ENCODE data around the gene PDE4D. TPM values are rescaled to one million over a fixed set of nuclear protein-coding genes. Genes with fewer than 3 reads are reported as not detected.
"Not testable (repeated sequence)": the region's sequence is repeated elsewhere in the genome, so short reads cannot be mapped to it uniquely, and the experiment has no call there.

The PDE4D gene
- total and polyA plus RNA-seq, 3 experiments from 2014 or later: 5.6 to 18.3 (median 17.7) TPM

DNA sequence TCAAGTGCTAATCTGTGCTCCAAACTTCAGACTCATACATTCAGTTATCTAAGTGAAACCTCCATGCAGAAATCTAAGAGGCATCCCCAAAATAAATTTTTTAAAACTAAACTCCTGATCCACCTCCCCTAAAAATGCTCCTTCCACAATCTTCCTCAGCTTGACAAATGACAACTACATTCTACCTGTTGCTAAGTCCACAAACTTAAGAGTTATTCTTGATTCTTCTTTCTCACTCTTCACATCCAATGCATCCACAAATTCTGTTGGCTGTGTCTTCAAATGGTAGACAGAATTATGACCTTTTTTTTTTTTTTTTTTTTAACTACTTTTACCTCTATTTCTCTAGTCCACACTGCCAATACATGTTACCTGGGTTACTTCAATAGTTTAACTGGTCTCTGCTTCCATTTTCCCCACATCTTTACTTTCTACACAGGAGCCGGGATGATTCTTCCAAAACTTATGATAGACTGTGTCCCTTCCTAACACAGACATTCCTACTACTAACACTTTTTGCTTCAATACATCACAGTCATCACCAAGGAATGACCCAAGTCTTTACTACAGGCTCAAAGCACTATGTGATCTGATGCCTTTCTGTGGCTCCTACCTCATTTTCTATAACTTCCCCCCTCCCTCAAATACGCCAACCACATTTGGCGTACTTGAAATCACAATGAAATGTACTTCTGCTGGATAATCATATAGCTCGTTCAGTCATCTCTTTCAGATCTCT is 143.6 kb downstream of the PDE4D start:
- H3K4me3 ChIP-seq (ENCODE audit: low read length): no peak overlapping the region
- Mint-ChIP-seq H3K27me3 (peaks cover 0 to 3% of the 10 kb centered on the region in 2 donors), H3K36me3 (no peaks in the 10 kb centered on the region), H3K27ac (no peak overlapping the region), H3K4me1 (no peaks in the 10 kb centered on the region), H3K4me3 (no peak overlapping the region), H3K9me3 (no peaks in the 10 kb centered on the region)
- no peak overlapping the region for H3K27ac ChIP-seq (ENCODE audit: low read depth, low read length)
- ChIA-PET POLR2A (no interaction called here), CTCF (no interaction called here)
- H3K36me3 ChIP-seq (ENCODE audit: insufficient read depth, low read length): no peaks in the 10 kb centered on the region
- H3K4me1 ChIP-seq (ENCODE audit: insufficient read depth, low read length): no peaks in the 10 kb centered on the region
- no peaks in the 10 kb centered on the region for H3K27me3 ChIP-seq (ENCODE audit: insufficient read depth, low read length, poor library complexity, severe bottlenecking)
- no peaks in the 10 kb centered on the region for H3K9me3 ChIP-seq (ENCODE audit: low read length)
- DNase-seq: no peak

DNA sequence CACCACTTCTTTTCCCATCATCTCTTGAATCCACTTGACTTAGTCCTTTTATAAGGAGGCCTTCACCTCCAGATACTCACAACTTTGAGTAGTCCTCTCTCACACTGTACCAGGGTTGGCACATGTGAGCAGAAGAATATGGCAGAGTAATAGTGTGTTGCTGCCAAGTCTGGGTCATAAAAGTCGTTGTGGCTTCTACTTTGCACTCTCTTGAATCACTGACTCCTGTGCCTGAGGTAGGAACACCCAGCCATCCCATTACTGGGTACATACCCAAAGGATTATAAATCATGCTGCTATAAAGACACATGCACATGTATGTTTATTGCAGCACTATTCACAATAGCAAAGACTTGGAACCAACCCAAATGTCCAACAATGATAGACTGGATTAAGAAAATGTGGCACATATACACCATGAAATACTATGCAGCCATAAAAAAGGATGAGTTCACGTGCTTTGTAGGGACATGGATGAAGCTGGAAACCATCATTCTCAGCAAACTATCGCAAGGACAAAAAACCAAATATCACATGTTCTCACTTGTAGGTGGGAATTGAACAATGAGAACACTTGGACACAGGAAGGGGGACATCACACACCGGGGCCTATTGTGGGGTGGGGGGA is 145.4 kb downstream of the PDE4D start:
- H3K27ac ChIP-seq (ENCODE audit: low read depth, low read length); H3K4me1 ChIP-seq (ENCODE audit: insufficient read depth, low read length); H3K9me3 ChIP-seq (ENCODE audit: low read length); H3K4me1 Mint-ChIP-seq; POLR2A ChIA-PET; H3K4me3 Mint-ChIP-seq; H3K36me3 ChIP-seq (ENCODE audit: insufficient read depth, low read length); H3K4me3 ChIP-seq (ENCODE audit: low read length); DNase-seq; H3K36me3 Mint-ChIP-seq; H3K27me3 Mint-ChIP-seq; H3K27me3 ChIP-seq (ENCODE audit: insufficient read depth, low read length, poor library complexity, severe bottlenecking); H3K9me3 Mint-ChIP-seq; H3K27ac Mint-ChIP-seq; CTCF ChIA-PET: not testable (repeated sequence)

DNA sequence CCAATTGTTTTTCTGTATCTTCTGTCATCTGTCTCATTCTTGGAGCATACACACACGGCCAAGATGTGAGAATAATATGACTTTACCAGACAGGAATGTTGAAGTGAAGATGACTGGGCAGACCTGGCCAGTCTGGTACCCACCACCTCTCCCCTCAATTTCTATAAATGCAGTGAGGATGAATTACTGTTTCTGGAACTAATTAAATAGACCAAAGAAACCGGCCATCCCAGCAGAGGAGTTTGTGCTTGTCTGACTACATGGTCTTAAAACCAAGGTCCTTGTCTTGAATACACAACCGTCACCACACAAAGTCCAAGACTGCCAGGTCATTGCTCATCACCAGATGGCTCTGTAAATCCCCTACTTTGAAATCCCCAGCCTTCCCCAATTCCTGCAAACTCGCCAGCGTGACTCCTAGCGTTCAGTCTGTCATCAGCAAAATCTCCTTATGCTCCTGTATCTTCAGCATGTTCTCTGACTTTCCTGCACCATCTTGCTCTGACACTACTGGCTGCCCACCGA is 147.2 kb downstream of the PDE4D start:
- POLR2A ChIA-PET: no interaction called here

DNA sequence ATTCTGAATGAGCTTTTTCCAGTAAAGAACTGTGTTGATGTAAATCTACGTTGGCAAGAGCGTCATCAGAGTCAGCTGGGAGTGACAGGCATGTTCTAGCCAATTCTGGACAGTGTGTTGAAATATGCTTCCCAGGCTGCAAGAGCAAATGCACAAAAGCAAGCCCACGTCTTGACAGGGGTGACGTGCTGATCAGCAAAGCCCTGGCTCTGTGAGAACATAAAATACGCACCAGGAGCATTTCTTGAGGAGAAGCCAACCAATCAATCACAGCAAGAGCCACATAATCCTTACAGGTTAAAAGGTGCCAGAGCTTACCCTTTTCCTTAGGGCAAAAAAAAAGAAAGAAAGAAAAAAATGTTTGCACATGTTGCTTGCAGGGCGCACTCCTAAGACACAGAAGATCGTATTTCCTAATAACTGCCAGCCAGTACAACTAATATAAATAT is 148.1 kb downstream of the PDE4D start:
- H3K9me3 Mint-ChIP-seq: peaks cover 0 to 2% (median 0%) of the 10 kb centered on the region in 5 donors
- Histone ChIP-seq H3K4me3 (ENCODE audit: low read length) (no peak overlapping the region), H3K27me3 (ENCODE audit: insufficient read depth, low read length, poor library complexity, severe bottlenecking) (no peaks in the 10 kb centered on the region), H3K9me3 (ENCODE audit: low read length) (no peaks in the 10 kb centered on the region), H3K4me1 (ENCODE audit: insufficient read depth, low read length) (no peaks in the 10 kb centered on the region), H3K36me3 (ENCODE audit: insufficient read depth, low read length) (no peaks in the 10 kb centered on the region), H3K27ac (ENCODE audit: low read depth, low read length) (no peak overlapping the region)
- CTCF ChIA-PET: no interaction called here
- peaks cover 0 to 1% of the 10 kb centered on the region in 2 donors for H3K27me3 Mint-ChIP-seq
- no peak overlapping the region for H3K4me3 Mint-ChIP-seq
- H3K27ac Mint-ChIP-seq: no peak overlapping the region
- no peak for DNase-seq
- no peaks in the 10 kb centered on the region for H3K36me3 Mint-ChIP-seq
- POLR2A ChIA-PET: no interaction called here
- no peaks in the 10 kb centered on the region for H3K4me1 Mint-ChIP-seq

More for the DNA sequence above, 147.2 kb downstream of the PDE4D start:
- Mint-ChIP-seq H3K4me1 (no peaks in the 10 kb centered on the region), H3K27ac (no peak overlapping the region), H3K27me3 (peaks cover 0 to 1% of the 10 kb centered on the region in 2 donors), H3K4me3 (no peak overlapping the region), H3K36me3 (no peaks in the 10 kb centered on the region), H3K9me3 (no peaks in the 10 kb centered on the region)
- Histone ChIP-seq H3K27ac (ENCODE audit: low read depth, low read length) (no peak overlapping the region), H3K27me3 (ENCODE audit: insufficient read depth, low read length, poor library complexity, severe bottlenecking) (no peaks in the 10 kb centered on the region), H3K36me3 (ENCODE audit: insufficient read depth, low read length) (no peaks in the 10 kb centered on the region), H3K4me1 (ENCODE audit: insufficient read depth, low read length) (no peaks in the 10 kb centered on the region), H3K4me3 (ENCODE audit: low read length) (no peak overlapping the region), H3K9me3 (ENCODE audit: low read length) (no peaks in the 10 kb centered on the region)
- CTCF ChIA-PET: no interaction called here
- DNase-seq: no peak

DNA sequence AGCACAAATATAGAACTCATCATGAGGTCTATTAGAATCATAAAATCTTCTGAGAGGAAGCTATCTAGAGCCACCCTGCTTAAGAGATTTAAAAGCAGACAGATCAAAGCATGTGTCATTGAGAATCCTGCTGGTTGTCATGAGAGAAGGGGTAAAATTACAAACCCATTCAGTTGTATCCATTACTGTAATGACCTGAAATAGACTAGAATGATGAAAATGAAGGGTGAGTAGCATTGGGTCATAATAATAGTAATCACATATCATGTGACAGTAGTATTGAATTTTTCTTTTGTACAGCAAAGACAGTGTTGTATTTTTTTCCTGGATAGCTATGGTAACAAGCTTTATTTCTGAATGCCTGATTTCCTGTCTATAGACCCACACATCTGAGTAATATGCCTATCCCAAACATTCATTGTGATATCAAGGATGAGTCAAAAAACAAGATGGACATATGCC is 149.0 kb downstream of the PDE4D start:
- no peaks in the 10 kb centered on the region for H3K36me3 ChIP-seq (ENCODE audit: insufficient read depth, low read length)
- ChIA-PET CTCF (interaction anchor here (0.5 kb wide), 1 partner anchor 10 kb away, joined by 4 read pairs; no protein-coding TSS in a partner anchor), POLR2A (no interaction called here)
- no peaks in the 10 kb centered on the region for H3K27me3 ChIP-seq (ENCODE audit: insufficient read depth, low read length, poor library complexity, severe bottlenecking)
- H3K27ac ChIP-seq (ENCODE audit: low read depth, low read length): no peak overlapping the region
- no peaks in the 10 kb centered on the region for H3K4me1 ChIP-seq (ENCODE audit: insufficient read depth, low read length)
- H3K9me3 ChIP-seq (ENCODE audit: low read length): no peaks in the 10 kb centered on the region
- H3K27ac Mint-ChIP-seq: no peak overlapping the region
- peaks cover 0 to 2% (median 0%) of the 10 kb centered on the region in 5 donors for H3K9me3 Mint-ChIP-seq
- no peak for DNase-seq
- no peak overlapping the region for H3K4me3 Mint-ChIP-seq
- no peaks in the 10 kb centered on the region for H3K36me3 Mint-ChIP-seq
- H3K4me1 Mint-ChIP-seq: no peaks in the 10 kb centered on the region
- peaks cover 0 to 1% of the 10 kb centered on the region in 2 donors for H3K27me3 Mint-ChIP-seq
- H3K4me3 ChIP-seq (ENCODE audit: low read length): no peak overlapping the region

DNA sequence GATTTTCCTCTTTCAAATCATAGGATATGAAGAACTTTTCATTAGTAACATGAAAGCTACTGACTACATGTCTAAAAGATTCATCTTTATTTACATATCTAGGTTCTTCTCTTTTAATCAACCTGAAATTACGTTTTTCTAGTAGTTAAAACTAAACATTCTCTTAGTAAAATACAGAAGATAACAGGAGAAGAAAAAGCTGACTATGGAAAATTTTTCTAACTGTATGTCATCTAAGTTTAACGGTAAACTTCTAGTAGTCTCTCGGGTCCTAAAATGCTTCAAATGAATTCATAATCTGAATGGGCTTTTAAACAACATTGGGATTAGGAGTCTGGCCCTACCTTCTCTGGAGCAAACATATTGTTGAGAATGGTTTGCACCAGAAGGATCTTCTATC is 151.9 kb downstream of the PDE4D start:
- Histone ChIP-seq H3K9me3 (ENCODE audit: low read length) (no peaks in the 10 kb centered on the region), H3K4me3 (ENCODE audit: low read length) (no peak overlapping the region), H3K36me3 (ENCODE audit: insufficient read depth, low read length) (no peaks in the 10 kb centered on the region), H3K4me1 (ENCODE audit: insufficient read depth, low read length) (no peaks in the 10 kb centered on the region), H3K27me3 (ENCODE audit: insufficient read depth, low read length, poor library complexity, severe bottlenecking) (no peaks in the 10 kb centered on the region), H3K27ac (ENCODE audit: low read depth, low read length) (no peak overlapping the region)
- no peaks in the 10 kb centered on the region for H3K4me1 Mint-ChIP-seq
- ChIA-PET POLR2A (no interaction called here), CTCF (no interaction called here)
- H3K9me3 Mint-ChIP-seq: peaks cover 0 to 2% (median 0%) of the 10 kb centered on the region in 5 donors
- no peaks in the 10 kb centered on the region for H3K36me3 Mint-ChIP-seq
- no peaks in the 10 kb centered on the region for H3K27me3 Mint-ChIP-seq
- no peak overlapping the region for H3K27ac Mint-ChIP-seq
- no peak for DNase-seq
- no peak overlapping the region for H3K4me3 Mint-ChIP-seq

DNA sequence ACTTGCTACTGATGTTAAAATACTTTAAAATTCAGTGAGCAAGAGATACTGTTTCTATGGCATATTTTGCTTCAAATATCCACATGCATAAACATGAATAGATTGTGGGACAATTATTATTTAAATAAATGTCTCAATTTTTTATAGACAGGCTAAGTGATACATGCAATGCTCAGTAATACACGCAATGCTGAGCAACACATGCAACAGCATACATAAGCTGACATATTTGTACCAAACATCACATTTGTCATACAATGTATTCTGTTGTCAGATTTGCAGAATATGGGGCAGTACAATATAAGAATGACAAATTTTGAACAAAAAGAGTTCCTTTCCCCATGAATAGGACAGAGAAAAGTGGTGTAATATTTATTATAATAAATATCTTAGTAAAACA is 155.5 kb downstream of the PDE4D start:
- DNase-seq: no peak
- H3K4me3 Mint-ChIP-seq: no peak overlapping the region
- H3K4me1 Mint-ChIP-seq: no peaks in the 10 kb centered on the region
- ChIA-PET POLR2A (no interaction called here), CTCF (no interaction called here)
- H3K27me3 Mint-ChIP-seq: no peaks in the 10 kb centered on the region
- H3K9me3 Mint-ChIP-seq: peaks cover 0 to 2% (median 0%) of the 10 kb centered on the region in 5 donors
- H3K27me3 ChIP-seq (ENCODE audit: insufficient read depth, low read length, poor library complexity, severe bottlenecking): no peaks in the 10 kb centered on the region
- H3K4me3 ChIP-seq (ENCODE audit: low read length): no peak overlapping the region
- H3K27ac ChIP-seq (ENCODE audit: low read depth, low read length): no peak overlapping the region
- no peaks in the 10 kb centered on the region for H3K36me3 ChIP-seq (ENCODE audit: insufficient read depth, low read length)
- no peaks in the 10 kb centered on the region for H3K4me1 ChIP-seq (ENCODE audit: insufficient read depth, low read length)
- no peaks in the 10 kb centered on the region for H3K9me3 ChIP-seq (ENCODE audit: low read length)
- H3K36me3 Mint-ChIP-seq: no peaks in the 10 kb centered on the region
- H3K27ac Mint-ChIP-seq: no peak overlapping the region

DNA sequence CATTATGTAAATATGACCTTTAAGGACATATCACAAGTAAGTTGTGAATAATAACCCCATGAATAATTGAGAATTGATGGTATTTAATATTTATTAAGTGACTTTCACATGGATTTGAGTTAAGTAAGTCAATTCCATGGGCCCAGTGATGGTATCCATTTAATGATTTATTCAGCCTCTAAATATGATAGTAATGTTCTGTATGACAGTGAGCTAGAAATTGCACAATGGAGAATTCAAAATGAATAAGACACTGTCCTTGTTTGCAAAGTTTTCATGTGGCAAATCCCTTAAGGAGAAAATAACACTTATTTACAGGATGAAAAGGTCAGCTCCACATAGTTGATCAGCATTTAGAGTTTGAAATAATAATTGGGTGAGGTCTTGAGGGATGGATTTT is 160.7 kb downstream of the PDE4D start:
- no peaks in the 10 kb centered on the region for H3K4me1 Mint-ChIP-seq
- Histone ChIP-seq H3K4me1 (ENCODE audit: insufficient read depth, low read length) (no peaks in the 10 kb centered on the region), H3K4me3 (ENCODE audit: low read length) (no peak overlapping the region), H3K36me3 (ENCODE audit: insufficient read depth, low read length) (no peaks in the 10 kb centered on the region), H3K27ac (ENCODE audit: low read depth, low read length) (no peak overlapping the region), H3K27me3 (ENCODE audit: insufficient read depth, low read length, poor library complexity, severe bottlenecking) (no peaks in the 10 kb centered on the region), H3K9me3 (ENCODE audit: low read length) (no peaks in the 10 kb centered on the region)
- H3K36me3 Mint-ChIP-seq: no peaks in the 10 kb centered on the region
- ChIA-PET CTCF (no interaction called here), POLR2A (no interaction called here)
- no peak for DNase-seq
- H3K4me3 Mint-ChIP-seq: no peak overlapping the region
- H3K27me3 Mint-ChIP-seq: no peaks in the 10 kb centered on the region
- no peak overlapping the region for H3K27ac Mint-ChIP-seq
- no peaks in the 10 kb centered on the region for H3K9me3 Mint-ChIP-seq
